Lower leg skin (tissue), 4 donors: ENCODE results near the gene DUS2. TPM values are rescaled to one million over a fixed set of nuclear protein-coding genes. Genes with fewer than 3 reads are reported as not detected.

Experiments
- DNase-seq, 2 donors: peaks; one replicate each; pipeline ENCODE4 v3.0.0-alpha.2; 2019; ENCODE audit warnings: low spot score in 2 of 2
- H3K4me3 ChIP-seq: fragments of 200-600 bp; sonication (generic); 2 replicates; pipeline ENCODE4 v1.5.1; 2017; ENCODE audit warnings: mild to moderate bottlenecking, low read depth; ENCODE audit not compliant: poor library complexity, severe bottlenecking
- CTCF ChIP-seq, 3 donors: fragments of 450-650 bp; IDR thresholded peaks; one replicate each; pipeline ENCODE4 v1.5.1; 2016; ENCODE audit warnings: antibody characterized with exemption in 3 of 3, mild to moderate bottlenecking in 3 of 3, moderate library complexity in 2 of 3
- POLR2A ChIP-seq, 2 donors: fragments of 450-650 bp; IDR thresholded peaks; one replicate each; pipeline ENCODE4 v1.6.1; 2016 to 2017; ENCODE audit warnings: antibody characterized with exemption in 2 of 2, mild to moderate bottlenecking in 1 of 2, moderate library complexity in 1 of 2
- WGBS, 2 donors: methylation state at CpG; one replicate each; pipeline ENCODE4 v1.1.5; 2018; 5-methylcytosine and 5-hydroxymethylcytosine counted together
- intact Hi-C: fragments of 100-400 bp; cut with DNase I; formaldehyde crosslinking; loops from one replicate; pipeline ENCODE4 v1.15.0; 2023; ENCODE audit warnings: low total_unique reads
- total RNA-seq, 4 donors: library from RNA; depleted of rRNA; stranded (reverse); fragments of >200 nt; gene quantifications; one replicate each; pipeline ENCODE4 v1.1.0, GENCODE V29; 2016

Gene DUS2
- total RNA-seq, 4 donors from 2014 or later, result 13.7 to 24.0 (median 14.8) TPM

- WGBS, 2 donors, result 79 to 84% methylated on average over 7 of the region's 7 CpGs
- no peak for DNase-seq
- no peak overlapping the region for H3K4me3 ChIP-seq
- intact Hi-C loops, result loop anchor here (10.0 kb wide), 1 partner anchor 221 kb away; no protein-coding TSS in a partner anchor
- TF ChIP-seq POLR2A (IDR thresholded peaks at IDR 0.05) (no peak), CTCF (IDR thresholded peaks at IDR 0.05) (no peak)
Observed at GRCh38 chr16:68046106-68046505, 23.0 kb downstream of the DUS2 start.

DNA sequence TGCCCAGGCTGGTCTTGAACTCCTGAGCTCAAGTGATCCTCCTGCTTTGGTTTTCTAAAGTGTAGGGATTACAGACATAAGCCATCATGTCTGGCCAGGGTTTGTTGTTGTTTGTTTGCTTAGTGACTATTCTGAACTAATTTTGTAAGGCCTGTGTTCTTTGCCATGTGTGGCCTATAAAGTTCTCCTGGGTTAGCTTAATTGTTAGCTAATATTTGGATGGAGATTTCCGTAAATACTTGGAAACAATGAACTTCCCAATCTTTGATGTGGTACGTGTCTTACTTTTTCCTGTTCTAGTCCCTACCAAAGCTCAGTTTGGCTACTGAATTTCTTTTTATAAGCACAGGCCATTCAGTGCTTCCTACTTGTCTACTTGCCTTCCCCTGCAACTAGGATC is 24.9 kb downstream of the DUS2 start:
- no peak overlapping the region for H3K4me3 ChIP-seq
- 74 to 79% methylated on average over 2 of the region's 2 CpGs for WGBS, 2 donors
- no peak for DNase-seq
- intact Hi-C loops, result loop anchor here (10.0 kb wide), 1 partner anchor 223 kb away; no protein-coding TSS in a partner anchor
- TF ChIP-seq CTCF (IDR thresholded peaks at IDR 0.05) (no peak), POLR2A (IDR thresholded peaks at IDR 0.05) (no peak)

GRCh38 chr16:68049449-68049848 is 26.4 kb downstream of the DUS2 start:
- no peak for TF ChIP-seq POLR2A (IDR thresholded peaks at IDR 0.05)
- no peak for TF ChIP-seq CTCF (IDR thresholded peaks at IDR 0.05)
- H3K4me3 ChIP-seq, result no peak overlapping the region
- intact Hi-C loops, result loop anchor here (10.0 kb wide), 1 partner anchor 225 kb away; no protein-coding TSS in a partner anchor
- no peak for DNase-seq
- 86 to 100% methylated on average over 2 of the region's 2 CpGs for WGBS, 2 donors

DNA sequence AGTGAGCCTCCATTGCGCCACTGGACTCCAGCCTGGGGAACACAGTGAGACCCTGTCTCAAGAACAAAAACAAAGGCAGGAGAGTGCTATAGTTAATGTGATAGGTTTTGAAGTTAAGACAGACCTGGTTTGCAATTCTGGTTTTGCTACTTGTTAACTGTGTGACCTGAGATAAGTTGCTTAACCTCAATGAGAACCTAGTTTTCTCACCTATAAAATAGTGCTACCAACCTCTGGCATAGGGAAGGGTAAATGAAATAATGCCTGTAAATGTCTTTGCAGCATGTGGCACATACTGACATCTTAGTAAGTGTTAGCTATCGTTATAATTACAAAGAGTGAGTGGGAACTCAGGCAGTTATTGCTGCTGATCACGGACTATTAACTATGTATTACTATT is 32.3 kb downstream of the DUS2 start:
- no peak for DNase-seq
- TF ChIP-seq CTCF (IDR thresholded peaks at IDR 0.05) (no peak), POLR2A (IDR thresholded peaks at IDR 0.05) (no peak)
- intact Hi-C loops, result no loop called here
- H3K4me3 ChIP-seq, result no peak overlapping the region
- 88% methylated on average over 3 of the region's 3 CpGs for WGBS, 2 donors

DNA sequence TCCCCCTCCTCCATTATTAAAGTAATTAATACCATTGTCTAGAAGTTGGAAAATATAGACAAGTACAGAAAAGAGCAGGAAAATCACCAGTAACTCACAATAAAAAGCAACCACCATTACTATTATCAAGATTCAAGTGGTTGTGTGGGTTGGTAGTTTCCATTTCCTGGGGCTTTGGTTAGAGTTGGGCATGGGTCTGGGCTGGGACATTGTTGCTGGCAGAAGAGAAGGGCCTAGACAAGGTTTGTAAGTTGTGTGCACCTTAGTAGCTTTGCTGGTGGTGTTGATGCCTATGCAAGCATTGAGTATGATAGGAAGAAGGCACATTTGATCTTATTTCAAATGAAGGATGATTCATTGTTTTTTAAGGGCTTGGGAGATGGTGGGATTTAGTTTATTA is 36.7 kb downstream of the DUS2 start:
- TF ChIP-seq CTCF (IDR thresholded peaks at IDR 0.05), result no peak
- TF ChIP-seq POLR2A (IDR thresholded peaks at IDR 0.05), result no peak
- DNase-seq, result no peak
- intact Hi-C loops, result no loop called here
- H3K4me3 ChIP-seq, result no peak overlapping the region

DNA sequence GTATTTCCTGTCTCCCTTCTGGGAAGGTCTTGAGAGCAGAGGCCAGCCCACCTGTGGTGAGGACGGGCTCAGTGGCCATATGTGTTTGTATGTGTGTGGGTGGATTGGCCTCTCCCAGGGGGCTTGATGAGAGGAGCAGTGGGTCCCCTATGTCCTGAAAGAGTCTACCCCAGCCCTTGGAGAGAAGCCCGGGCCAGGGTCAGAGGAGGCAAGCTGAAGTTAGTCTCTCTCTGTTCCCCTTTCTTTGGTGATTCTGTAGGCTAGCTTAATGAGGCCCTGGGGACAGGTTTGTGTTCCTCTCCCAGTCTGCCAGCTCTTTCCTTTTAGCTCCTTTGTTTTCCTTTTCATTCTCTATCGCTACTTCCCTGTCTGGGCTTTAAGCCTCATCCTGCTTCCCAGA is 38.3 kb downstream of the DUS2 start:
- no peak overlapping the region for H3K4me3 ChIP-seq
- DNase-seq, result no peak
- intact Hi-C loops, result no loop called here
- TF ChIP-seq CTCF (IDR thresholded peaks at IDR 0.05) (no peak), POLR2A (IDR thresholded peaks at IDR 0.05) (no peak)
- 75 to 77% methylated on average over 3 of the region's 3 CpGs for WGBS, 2 donors
